Measurements from ENCODE around the gene RTL10.

The RTL10 gene

GRCh38 chr22:19875531-19876313 lies 21.0 kb upstream of the RTL10 start:
- no peak for DNase-seq

- no peak for DNase-seq
Observed at GRCh38 chr22:19875061-19875530, 20.4 kb upstream of the RTL10 start.

- DNase-seq: peak; percentile 45 to 83
Observed at GRCh38 chr22:19874307-19875060, 19.8 kb upstream of the RTL10 start.

- no peak for DNase-seq
Observed at GRCh38 chr22:19873960-19874306, 19.3 kb upstream of the RTL10 start.

- no peak for DNase-seq
Observed at GRCh38 chr22:19873138-19873959, 18.7 kb upstream of the RTL10 start.

GRCh38 chr22:19872779-19873137 lies 18.1 kb upstream of the RTL10 start:
- DNase-seq: no peak

- no peak for DNase-seq
Observed at GRCh38 chr22:19871845-19872778, 17.4 kb upstream of the RTL10 start.

GRCh38 chr22:19871023-19871844 lies 16.6 kb upstream of the RTL10 start:
- no peak for DNase-seq

GRCh38 chr22:19870153-19871022 lies 15.7 kb upstream of the RTL10 start:
- no peak for DNase-seq

GRCh38 chr22:19869497-19870152 lies 15.0 kb upstream of the RTL10 start:
- DNase-seq: no peak

- DNase-seq: no peak
Observed at GRCh38 chr22:19868773-19869471, 14.2 kb upstream of the RTL10 start.

GRCh38 chr22:19868333-19868732 lies 13.7 kb upstream of the RTL10 start:
- DNase-seq: no peak

GRCh38 chr22:19867617-19868016 lies 12.9 kb upstream of the RTL10 start:
- DNase-seq: no peak

GRCh38 chr22:19866665-19867009 lies 12.0 kb upstream of the RTL10 start:
- no peak for DNase-seq

GRCh38 chr22:19865141-19865829 lies 10.6 kb upstream of the RTL10 start:
- DNase-seq: no peak

- DNase-seq: no peak
Observed at GRCh38 chr22:19864538-19865106, 9.9 kb upstream of the RTL10 start.

- no peak for DNase-seq
Observed at GRCh38 chr22:19863571-19863970, 8.9 kb upstream of the RTL10 start.

- no peak for DNase-seq
Observed at GRCh38 chr22:19862619-19863246, 8.1 kb upstream of the RTL10 start.

Measured in NCI-H187 (cell line).